ENCODE data around the gene THOC6.
"Not testable (repeated sequence)": the region's sequence is repeated elsewhere in the genome, so short reads cannot be mapped to it uniquely, and the experiment has no call there.

The THOC6 gene

DNA sequence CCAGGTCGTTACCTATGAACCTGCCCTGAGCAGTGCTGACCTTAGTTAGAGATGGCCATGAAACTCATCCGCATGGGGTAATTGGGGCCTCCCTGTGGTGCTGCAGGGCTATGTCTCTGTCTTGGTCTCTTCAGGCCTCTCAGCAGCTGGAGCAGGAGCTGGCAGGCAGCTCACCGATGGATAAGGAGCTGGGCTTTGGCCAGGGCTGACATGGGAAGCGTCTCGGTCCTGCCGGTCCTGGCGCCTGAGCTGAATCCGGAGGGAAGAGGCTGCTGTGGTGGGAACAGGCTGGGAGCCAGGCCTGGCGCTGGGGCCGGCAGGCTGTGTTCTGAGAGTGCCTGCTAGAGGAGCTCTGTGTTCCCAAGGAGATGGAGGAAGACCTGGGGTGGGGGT lies 51.7 kb downstream of the THOC6 start (continued):
- TF ChIP-seq, protein P1, sequence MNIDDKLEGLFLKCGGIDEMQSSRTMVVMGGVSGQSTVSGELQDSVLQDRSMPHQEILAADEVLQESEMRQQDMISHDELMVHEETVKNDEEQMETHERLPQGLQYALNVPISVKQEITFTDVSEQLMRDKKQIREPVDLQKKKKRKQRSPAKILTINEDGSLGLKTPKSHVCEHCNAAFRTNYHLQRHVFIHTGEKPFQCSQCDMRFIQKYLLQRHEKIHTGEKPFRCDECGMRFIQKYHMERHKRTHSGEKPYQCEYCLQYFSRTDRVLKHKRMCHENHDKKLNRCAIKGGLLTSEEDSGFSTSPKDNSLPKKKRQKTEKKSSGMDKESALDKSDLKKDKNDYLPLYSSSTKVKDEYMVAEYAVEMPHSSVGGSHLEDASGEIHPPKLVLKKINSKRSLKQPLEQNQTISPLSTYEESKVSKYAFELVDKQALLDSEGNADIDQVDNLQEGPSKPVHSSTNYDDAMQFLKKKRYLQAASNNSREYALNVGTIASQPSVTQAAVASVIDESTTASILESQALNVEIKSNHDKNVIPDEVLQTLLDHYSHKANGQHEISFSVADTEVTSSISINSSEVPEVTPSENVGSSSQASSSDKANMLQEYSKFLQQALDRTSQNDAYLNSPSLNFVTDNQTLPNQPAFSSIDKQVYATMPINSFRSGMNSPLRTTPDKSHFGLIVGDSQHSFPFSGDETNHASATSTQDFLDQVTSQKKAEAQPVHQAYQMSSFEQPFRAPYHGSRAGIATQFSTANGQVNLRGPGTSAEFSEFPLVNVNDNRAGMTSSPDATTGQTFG (tag by site-specific recombination; IDR thresholded peaks at IDR 0.05; ENCODE audit: borderline replicate concordance), result no peak
- TF ChIP-seq KLF16 (tag by site-specific recombination; IDR thresholded peaks at IDR 0.05), result no peak
- TF ChIP-seq ZNF202 (tag by site-specific recombination; IDR thresholded peaks at IDR 0.05; ENCODE audit: borderline replicate concordance), result no peak
- TF ChIP-seq RBAK (tag by site-specific recombination; IDR thresholded peaks at IDR 0.05), result no peak
- TF ChIP-seq, protein P2, sequence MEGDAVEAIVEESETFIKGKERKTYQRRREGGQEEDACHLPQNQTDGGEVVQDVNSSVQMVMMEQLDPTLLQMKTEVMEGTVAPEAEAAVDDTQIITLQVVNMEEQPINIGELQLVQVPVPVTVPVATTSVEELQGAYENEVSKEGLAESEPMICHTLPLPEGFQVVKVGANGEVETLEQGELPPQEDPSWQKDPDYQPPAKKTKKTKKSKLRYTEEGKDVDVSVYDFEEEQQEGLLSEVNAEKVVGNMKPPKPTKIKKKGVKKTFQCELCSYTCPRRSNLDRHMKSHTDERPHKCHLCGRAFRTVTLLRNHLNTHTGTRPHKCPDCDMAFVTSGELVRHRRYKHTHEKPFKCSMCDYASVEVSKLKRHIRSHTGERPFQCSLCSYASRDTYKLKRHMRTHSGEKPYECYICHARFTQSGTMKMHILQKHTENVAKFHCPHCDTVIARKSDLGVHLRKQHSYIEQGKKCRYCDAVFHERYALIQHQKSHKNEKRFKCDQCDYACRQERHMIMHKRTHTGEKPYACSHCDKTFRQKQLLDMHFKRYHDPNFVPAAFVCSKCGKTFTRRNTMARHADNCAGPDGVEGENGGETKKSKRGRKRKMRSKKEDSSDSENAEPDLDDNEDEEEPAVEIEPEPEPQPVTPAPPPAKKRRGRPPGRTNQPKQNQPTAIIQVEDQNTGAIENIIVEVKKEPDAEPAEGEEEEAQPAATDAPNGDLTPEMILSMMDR (tag by site-specific recombination; IDR thresholded peaks at IDR 0.05), result no peak
- TF ChIP-seq, protein P3, sequence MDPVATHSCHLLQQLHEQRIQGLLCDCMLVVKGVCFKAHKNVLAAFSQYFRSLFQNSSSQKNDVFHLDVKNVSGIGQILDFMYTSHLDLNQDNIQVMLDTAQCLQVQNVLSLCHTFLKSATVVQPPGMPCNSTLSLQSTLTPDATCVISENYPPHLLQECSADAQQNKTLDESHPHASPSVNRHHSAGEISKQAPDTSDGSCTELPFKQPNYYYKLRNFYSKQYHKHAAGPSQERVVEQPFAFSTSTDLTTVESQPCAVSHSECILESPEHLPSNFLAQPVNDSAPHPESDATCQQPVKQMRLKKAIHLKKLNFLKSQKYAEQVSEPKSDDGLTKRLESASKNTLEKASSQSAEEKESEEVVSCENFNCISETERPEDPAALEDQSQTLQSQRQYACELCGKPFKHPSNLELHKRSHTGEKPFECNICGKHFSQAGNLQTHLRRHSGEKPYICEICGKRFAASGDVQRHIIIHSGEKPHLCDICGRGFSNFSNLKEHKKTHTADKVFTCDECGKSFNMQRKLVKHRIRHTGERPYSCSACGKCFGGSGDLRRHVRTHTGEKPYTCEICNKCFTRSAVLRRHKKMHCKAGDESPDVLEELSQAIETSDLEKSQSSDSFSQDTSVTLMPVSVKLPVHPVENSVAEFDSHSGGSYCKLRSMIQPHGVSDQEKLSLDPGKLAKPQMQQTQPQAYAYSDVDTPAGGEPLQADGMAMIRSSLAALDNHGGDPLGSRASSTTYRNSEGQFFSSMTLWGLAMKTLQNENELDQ (tag by site-specific recombination; IDR thresholded peaks at IDR 0.05; ENCODE audit: low read depth), result no peak

DNA sequence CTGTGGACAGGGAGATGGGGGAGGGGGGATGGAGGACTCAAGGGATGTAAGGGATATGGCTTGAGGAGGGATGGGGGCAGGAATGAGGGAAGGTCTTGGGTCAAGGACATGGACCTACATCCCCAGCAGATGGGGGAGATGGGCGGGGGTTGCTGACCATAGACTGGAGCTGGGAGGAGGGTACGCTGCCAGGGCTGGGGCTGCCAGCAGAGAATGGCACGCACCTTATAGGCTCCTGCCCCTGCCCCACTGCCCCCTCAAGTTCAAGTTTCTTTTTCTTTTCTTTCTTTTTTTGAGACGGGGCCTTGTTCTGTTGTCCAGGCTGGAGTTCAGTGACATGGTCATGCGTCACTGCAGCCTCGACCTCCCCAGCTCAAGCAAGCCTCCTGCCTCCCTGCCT lies 52.1 kb downstream of the THOC6 start:
- H3K36me3 ChIP-seq (ENCODE audit: control insufficient read depth in 2 of 2, insufficient read depth in 1 of 2, low read length in 2 of 2); H3K27ac ChIP-seq (ENCODE audit: extremely low read depth, low read depth, low read length); POLR2A ChIA-PET; H3K9me3 ChIP-seq (ENCODE audit: control insufficient read depth, insufficient read depth, low read depth, low read length); H3K4me1 ChIP-seq (ENCODE audit: control insufficient read depth, insufficient read depth, low read length); H3K4me3 ChIP-seq (ENCODE audit: low read depth, low read length): not testable (repeated sequence)
- CTCF ChIA-PET, result interaction anchor here (1.0 to 1.7 kb wide), 4 partner anchors 10 to 44 kb away, joined by 3 to 6 read pairs (median 4); no protein-coding TSS in a partner anchor

DNA sequence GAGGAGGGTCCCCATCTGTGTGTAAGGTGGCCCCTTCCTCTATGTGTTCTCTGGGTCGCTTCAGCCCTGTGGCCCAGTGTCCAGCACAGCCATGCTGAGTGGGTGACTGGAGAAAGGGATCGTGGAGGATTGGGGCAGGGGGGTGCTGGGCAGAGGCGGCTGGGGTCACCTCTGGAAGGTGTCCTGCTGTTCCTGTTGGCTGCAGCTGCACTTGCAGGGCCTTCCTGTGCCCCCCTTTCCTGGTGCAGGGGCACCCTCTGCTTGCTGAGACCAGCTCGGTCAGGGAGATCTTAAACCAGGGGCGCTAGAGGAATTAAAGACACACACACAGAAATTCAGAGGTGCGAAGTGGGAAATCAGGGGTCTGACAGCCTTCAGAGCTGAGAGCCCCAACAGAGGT lies 52.7 kb downstream of the THOC6 start:
- no peak overlapping the region for H3K4me3 ChIP-seq (ENCODE audit: low read depth, low read length)
- ChIA-PET POLR2A (no interaction called here), CTCF (interaction anchor here (0.6 to 1.7 kb wide), 3 partner anchors 18 to 133 kb away, joined by 3 to 5 read pairs (median 3); no protein-coding TSS in a partner anchor)

More for the DNA sequence above, 52.7 kb downstream of the THOC6 start:
- no peaks in the 10 kb centered on the region for H3K36me3 ChIP-seq (ENCODE audit: control insufficient read depth in 2 of 2, insufficient read depth in 1 of 2, low read length in 2 of 2)
- H3K9me3 ChIP-seq (ENCODE audit: control insufficient read depth, insufficient read depth, low read depth, low read length), result no peaks in the 10 kb centered on the region
- no peak overlapping the region for H3K27ac ChIP-seq (ENCODE audit: extremely low read depth, low read depth, low read length)
- TF ChIP-seq, protein P4, sequence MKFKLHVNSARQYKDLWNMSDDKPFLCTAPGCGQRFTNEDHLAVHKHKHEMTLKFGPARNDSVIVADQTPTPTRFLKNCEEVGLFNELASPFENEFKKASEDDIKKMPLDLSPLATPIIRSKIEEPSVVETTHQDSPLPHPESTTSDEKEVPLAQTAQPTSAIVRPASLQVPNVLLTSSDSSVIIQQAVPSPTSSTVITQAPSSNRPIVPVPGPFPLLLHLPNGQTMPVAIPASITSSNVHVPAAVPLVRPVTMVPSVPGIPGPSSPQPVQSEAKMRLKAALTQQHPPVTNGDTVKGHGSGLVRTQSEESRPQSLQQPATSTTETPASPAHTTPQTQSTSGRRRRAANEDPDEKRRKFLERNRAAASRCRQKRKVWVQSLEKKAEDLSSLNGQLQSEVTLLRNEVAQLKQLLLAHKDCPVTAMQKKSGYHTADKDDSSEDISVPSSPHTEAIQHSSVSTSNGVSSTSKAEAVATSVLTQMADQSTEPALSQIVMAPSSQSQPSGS (tag by site-specific recombination; IDR thresholded peaks at IDR 0.05; ENCODE audit: low read depth), result no peak
- no peak for TF ChIP-seq ZNF223 (tag by site-specific recombination; IDR thresholded peaks at IDR 0.05)
- TF ChIP-seq SP3 (tag by site-specific recombination; IDR thresholded peaks at IDR 0.05), result no peak
- no peaks in the 10 kb centered on the region for H3K4me1 ChIP-seq (ENCODE audit: control insufficient read depth, insufficient read depth, low read length)

Measured in HEK293 (cell line).